Skeletal muscle tissue (tissue), 4 donors: ENCODE data around the gene CSNK1E. TPM values are rescaled to one million over a fixed set of nuclear protein-coding genes. Genes with fewer than 3 reads are reported as not detected.
"Not testable (repeated sequence)": the region's sequence is repeated elsewhere in the genome, so short reads cannot be mapped to it uniquely, and the experiment has no call there.

ENCODE experiments used
- H3K27ac ChIP-seq: one replicate; pipeline ENCODE4 v1.7.0; 2013; ENCODE audit warnings: mild to moderate bottlenecking, low read depth, low read length, inconsistent platforms
- H3K27me3 ChIP-seq, 3 donors: one replicate each; pipeline ENCODE4 v1.7.0; 2013; ENCODE audit warnings: low read length in 3 of 3; ENCODE audit not compliant: control insufficient read depth in 3 of 3, insufficient read depth in 3 of 3
- H3K36me3 ChIP-seq, 3 donors: one replicate each; pipeline ENCODE4 v1.7.0; 2013; ENCODE audit warnings: low read length in 3 of 3; ENCODE audit not compliant: control insufficient read depth in 3 of 3, insufficient read depth in 3 of 3
- H3K4me1 ChIP-seq, 3 donors: one replicate each; pipeline ENCODE4 v1.7.0; 2013; ENCODE audit warnings: low read length in 3 of 3, mild to moderate bottlenecking in 3 of 3; ENCODE audit not compliant: control insufficient read depth in 3 of 3, insufficient read depth in 3 of 3
- H3K4me3 ChIP-seq, 3 donors: one replicate each; pipeline ENCODE4 v1.7.0; 2013; ENCODE audit warnings: low read length in 3 of 3
- H3K9ac ChIP-seq, 3 donors: one replicate each; pipeline ENCODE4 v1.7.0; 2013; ENCODE audit warnings: low read length in 3 of 3, mild to moderate bottlenecking in 3 of 3, moderate library complexity in 2 of 3, low read depth in 1 of 3
- H3K9me3 ChIP-seq, 3 donors: one replicate each; pipeline ENCODE4 v1.7.0; 2013; ENCODE audit warnings: low read length in 3 of 3; ENCODE audit not compliant: control insufficient read depth in 3 of 3
- total RNA-seq: library from RNA; depleted of rRNA; stranded (reverse); fragments of >200 nt; gene quantifications from one replicate; pipeline ENCODE4 v1.2.3, GENCODE V29; 2014
- donor health status: Osteomylitis.

The CSNK1E gene
- total RNA-seq, 1 donor from 2014 or later, result 71.0 TPM

DNA sequence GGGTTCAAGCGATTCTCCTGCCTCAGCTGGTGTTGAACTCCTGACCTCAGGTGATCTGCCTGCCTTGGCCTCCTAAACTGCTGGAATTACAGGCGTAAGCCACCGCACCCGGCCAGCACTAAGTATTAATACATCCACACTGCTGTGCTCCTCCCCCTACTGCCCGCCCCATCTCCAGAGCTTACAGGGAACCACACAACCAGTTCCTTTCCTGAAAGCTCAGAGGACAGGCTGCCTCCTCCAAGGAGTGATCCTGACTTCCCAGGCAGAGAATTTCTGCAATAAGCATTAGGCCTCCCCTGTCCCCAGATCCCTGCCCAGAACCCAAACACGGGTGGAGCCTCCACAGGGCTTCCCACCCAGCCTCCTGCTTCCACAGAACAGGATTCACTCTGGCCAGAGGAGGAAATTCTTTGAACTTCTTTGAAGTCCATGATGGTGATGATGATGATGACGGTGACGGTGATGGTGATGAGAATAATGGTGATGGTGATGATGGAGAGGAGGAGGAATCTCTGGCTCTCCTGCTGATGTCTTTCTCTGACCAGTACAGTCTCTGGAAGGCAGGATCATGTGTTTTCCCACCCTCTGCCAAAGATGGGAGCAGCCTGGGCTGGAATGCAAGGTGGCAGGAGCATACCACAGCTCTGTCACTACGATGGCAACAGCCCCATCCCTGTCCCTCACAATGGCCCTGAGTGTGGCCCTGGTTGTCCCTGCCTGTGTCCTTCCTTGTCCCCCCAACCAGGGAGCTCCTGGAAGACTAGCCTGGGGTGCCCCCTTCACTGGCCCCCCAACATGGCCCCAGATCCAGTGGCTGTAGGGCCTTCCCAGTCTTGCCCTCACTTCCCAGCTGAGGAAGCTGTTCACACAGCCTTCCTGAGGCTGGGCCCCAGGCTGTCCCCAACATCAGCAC, 33.5 kb upstream of the CSNK1E start:
- Histone ChIP-seq H3K9me3 (no peaks in the 10 kb centered on the region), H3K27me3 (peaks cover 0 to 22% (median 8%) of the 10 kb centered on the region in 3 donors), H3K4me1 (peaks cover 12 to 26% (median 21%) of the 10 kb centered on the region in 3 donors), H3K27ac (no peak overlapping the region), H3K36me3 (peaks cover 0 to 3% (median 0%) of the 10 kb centered on the region in 3 donors), H3K4me3 (no peak overlapping the region), H3K9ac (no peak overlapping the region)

- H3K27ac ChIP-seq, result no peak overlapping the region
- no peak overlapping the region for H3K9ac ChIP-seq
- H3K4me1 ChIP-seq, result peaks cover 12 to 26% (median 21%) of the 10 kb centered on the region in 3 donors
- H3K27me3 ChIP-seq, result peaks cover 0 to 26% (median 8%) of the 10 kb centered on the region in 3 donors
- no peak overlapping the region for H3K4me3 ChIP-seq
- no peaks in the 10 kb centered on the region for H3K9me3 ChIP-seq
- H3K36me3 ChIP-seq, result peaks cover 0 to 3% (median 0%) of the 10 kb centered on the region in 3 donors
Observed at GRCh38 chr22:38348751-38349496, 31.7 kb upstream of the CSNK1E start.

DNA sequence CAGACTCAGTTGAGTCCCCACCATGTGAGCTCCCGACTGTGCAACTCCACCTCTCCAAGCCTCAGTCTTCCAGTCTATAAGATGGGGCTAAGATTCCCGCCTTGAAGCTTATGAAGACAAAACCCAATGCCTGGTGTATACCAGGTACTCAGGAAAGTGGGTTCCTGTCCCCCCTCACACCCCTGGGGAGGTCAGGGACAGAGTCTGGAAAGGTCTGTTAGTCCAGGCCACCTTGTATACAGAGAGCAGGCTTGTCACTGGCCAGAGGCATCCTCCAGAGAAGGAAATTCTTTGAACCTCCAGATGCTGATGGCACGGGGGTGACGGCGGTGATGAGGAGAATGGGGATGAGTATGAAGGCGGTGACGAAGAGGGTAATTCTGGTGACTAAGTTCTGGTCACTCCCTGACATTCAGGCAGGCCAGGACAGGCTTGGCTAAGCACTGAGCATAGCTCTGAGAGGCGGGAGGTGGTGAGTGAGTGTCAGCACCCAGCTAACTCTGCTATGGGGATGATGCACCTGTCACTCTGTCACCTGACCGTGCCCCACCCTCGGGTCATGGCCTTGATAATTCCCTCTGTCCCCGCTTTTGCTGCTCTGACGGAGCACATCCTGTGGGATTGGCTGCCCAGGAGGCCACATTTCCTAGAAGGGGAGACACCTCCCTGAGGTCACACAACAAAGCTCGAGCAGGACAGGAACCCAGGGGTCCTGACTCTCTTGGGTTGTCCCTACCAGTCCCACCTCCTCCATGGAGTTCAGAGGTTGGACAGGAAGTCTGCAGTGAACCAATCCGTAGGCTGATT, 30.9 kb upstream of the CSNK1E start:
- peak overlapping the region in 2 of 3 donors; percentile 20 to 25 for H3K9ac ChIP-seq
- H3K27me3 ChIP-seq, result peaks cover 0 to 28% (median 8%) of the 10 kb centered on the region in 3 donors
- peaks cover 12 to 21% (median 19%) of the 10 kb centered on the region in 3 donors for H3K4me1 ChIP-seq
- H3K36me3 ChIP-seq, result no peaks in the 10 kb centered on the region
- H3K9me3 ChIP-seq, result no peaks in the 10 kb centered on the region
- no peak overlapping the region for H3K27ac ChIP-seq
- H3K4me3 ChIP-seq, result no peak overlapping the region

- H3K4me3 ChIP-seq, result no peak overlapping the region
- peaks cover 0 to 28% (median 8%) of the 10 kb centered on the region in 3 donors for H3K27me3 ChIP-seq
- peaks cover 12 to 20% (median 19%) of the 10 kb centered on the region in 3 donors for H3K4me1 ChIP-seq
- no peak overlapping the region for H3K27ac ChIP-seq
- H3K36me3 ChIP-seq, result no peaks in the 10 kb centered on the region
- H3K9me3 ChIP-seq, result no peaks in the 10 kb centered on the region
- H3K9ac ChIP-seq, result no peak overlapping the region
Observed at GRCh38 chr22:38347181-38347943, 30.1 kb upstream of the CSNK1E start.

GRCh38 chr22:38346506-38346905, 29.3 kb upstream of the CSNK1E start:
- H3K27me3 ChIP-seq, result peaks cover 0 to 28% (median 8%) of the 10 kb centered on the region in 3 donors
- H3K27ac ChIP-seq, result no peak overlapping the region
- H3K4me1 ChIP-seq, result peaks cover 12 to 20% (median 19%) of the 10 kb centered on the region in 3 donors
- no peak overlapping the region for H3K4me3 ChIP-seq
- no peak overlapping the region for H3K9ac ChIP-seq
- H3K9me3 ChIP-seq, result no peaks in the 10 kb centered on the region
- no peaks in the 10 kb centered on the region for H3K36me3 ChIP-seq

DNA sequence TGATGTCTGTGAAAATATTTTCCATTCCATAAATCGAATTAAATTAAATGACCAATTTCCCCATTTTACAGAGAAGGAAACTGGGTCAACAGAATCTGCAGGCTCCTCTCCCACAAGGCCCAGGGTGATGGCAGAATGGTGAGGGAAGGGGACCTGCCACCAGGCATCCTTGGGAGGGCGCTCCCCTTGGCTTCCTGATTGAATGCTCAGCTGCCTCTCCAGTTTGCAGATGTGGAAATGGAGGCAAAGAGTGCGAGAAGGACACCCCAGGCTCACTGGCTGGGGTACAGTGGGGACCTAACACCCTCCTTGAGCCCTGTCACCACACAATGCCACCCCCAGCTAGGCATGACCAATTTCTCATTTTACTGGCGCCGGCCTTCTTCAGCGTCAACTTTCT, 28.5 kb upstream of the CSNK1E start:
- H3K9ac ChIP-seq, result no peak overlapping the region
- H3K36me3 ChIP-seq, result no peaks in the 10 kb centered on the region
- peaks cover 12 to 20% (median 19%) of the 10 kb centered on the region in 3 donors for H3K4me1 ChIP-seq
- H3K27ac ChIP-seq, result no peak overlapping the region
- H3K4me3 ChIP-seq, result no peak overlapping the region
- no peaks in the 10 kb centered on the region for H3K9me3 ChIP-seq
- peaks cover 0 to 28% (median 8%) of the 10 kb centered on the region in 3 donors for H3K27me3 ChIP-seq

DNA sequence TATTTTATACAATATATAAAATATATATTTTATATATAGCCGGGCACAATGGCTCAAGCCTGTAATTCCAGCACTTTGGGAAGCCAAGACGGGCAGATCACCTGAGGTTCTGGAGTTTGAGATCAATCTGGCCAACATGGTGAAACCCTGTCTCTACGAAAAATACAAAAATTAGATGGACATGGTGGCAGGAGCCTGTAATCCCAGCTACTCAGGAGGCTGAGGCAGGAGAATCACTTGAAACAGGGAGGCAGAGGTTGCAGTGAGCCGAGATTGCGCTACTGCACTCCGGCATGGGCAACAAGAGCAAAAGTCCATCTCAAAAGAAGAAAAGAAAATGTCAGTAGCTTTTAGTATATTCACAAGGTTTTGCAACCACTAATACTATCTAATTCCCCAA, 22.7 kb upstream of the CSNK1E start:
- not testable (repeated sequence) for H3K4me3 ChIP-seq, H3K9ac ChIP-seq, H3K27ac ChIP-seq, H3K36me3 ChIP-seq, H3K4me1 ChIP-seq, H3K9me3 ChIP-seq
- peaks cover 6 to 17% (median 13%) of the 10 kb centered on the region in 3 donors for H3K27me3 ChIP-seq

GRCh38 chr22:38338772-38339379, 21.6 kb upstream of the CSNK1E start:
- Histone ChIP-seq H3K36me3 (no peaks in the 10 kb centered on the region), H3K9ac (no peak overlapping the region), H3K27me3 (peaks cover 6 to 19% (median 13%) of the 10 kb centered on the region in 3 donors), H3K9me3 (no peaks in the 10 kb centered on the region), H3K4me1 (peaks cover 0 to 5% (median 3%) of the 10 kb centered on the region in 3 donors), H3K27ac (no peak overlapping the region), H3K4me3 (no peak overlapping the region)
